GM18519 (cell line): ENCODE measurements around the gene FAM184B.

Experiments used
- ATAC-seq: cut with Tn5 transposase; IDR thresholded peaks from one replicate; pipeline ENCODE4 v1.9.1; 2021; ENCODE audit warnings: mild to moderate bottlenecking, moderate library complexity; ENCODE audit not compliant: unreplicated experiment, low FRiP score

The FAM184B gene

DNA sequence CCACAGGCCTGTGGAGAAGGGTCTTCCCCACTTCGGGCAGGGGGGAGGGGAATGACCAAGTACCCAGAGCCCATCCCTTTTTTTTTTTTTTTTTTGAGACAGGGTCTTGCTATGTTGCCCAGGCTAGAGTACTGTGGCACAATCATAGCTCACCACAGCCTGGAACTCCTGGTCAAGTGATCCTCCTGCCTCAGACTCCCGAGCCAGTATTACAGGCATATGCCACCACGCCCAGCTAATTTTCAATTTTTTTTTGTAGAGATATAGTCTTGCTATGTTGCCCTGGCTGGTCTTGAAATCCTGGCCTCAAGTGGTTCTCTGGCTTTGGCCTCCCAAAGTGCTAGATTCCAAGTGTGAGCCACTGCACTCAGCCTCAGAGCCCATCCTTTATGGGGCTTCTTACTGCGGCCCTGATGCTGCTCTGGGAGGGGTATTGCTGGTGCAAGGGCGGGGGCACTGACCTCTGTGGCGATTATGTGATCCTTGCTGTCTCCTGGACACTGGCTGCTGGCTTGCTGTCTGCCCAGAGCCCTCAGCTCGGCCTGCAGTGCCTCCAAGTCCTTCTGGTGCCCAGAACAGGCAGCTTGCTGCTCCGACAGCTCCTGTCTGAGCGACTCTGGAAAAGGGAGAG, 134.1 kb downstream of the FAM184B start:
- ATAC-seq: no peak

DNA sequence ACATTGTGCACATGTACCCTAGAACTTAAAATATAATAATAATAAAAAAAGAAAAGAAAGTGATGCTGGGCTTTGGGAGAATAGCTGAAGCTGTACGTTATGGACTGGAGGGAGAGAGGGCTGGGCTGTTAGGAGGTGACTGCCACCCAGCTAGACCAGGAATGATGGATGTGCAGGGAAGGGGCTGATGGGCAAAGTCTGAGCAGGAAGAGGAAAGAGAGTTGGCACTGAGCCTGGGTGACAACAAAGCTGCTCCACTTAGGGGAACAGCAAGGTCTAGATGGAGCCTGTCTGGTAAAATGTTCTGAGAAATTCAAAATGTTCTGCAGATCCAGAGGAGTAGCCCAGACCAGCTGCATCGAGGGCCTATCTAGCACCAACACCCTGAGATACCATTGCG, 134.7 kb downstream of the FAM184B start:
- ATAC-seq: no peak

DNA sequence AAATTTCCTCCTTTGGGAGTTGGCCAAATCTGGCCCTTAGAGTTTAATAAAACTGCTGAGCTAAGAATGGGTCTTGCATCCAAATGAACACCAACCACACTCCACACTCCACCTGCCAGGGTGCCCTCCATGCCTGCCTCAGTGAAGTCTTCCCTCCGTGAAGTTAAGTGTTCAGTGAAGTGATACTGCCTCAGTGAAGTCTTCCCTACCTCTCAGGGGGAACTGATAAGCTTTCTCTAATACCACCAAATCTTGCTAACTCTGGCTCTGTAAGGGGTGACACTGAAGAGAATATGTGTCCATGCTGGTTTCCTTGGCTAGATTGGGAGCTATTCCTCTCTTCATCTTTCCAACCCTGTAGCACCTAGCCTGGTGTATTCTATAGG, 139.0 kb downstream of the FAM184B start:
- ATAC-seq: no peak

GRCh38 chr4:17639136-17639535, 142.3 kb downstream of the FAM184B start:
- ATAC-seq: no peak

GRCh38 chr4:17636696-17637622, 144.5 kb downstream of the FAM184B start:
- ATAC-seq: peak; percentile 77

DNA sequence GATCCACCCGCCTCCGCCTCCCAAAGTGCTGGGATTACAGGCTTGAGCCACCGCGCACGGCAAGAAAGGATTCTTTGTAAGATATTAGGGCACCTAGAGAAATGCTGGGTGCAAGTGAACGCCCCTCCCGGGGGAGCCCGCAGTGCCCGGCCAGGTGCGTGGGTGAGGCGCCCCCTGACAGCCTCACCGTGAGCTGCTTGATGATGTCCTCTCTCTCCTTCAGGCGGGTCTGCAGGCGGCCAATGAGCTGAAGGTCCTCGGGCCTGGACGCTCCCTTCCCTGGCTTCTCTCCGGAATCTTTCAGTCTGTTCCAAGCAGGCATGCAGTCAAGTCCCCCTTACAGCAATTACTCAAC, 145.1 kb downstream of the FAM184B start:
- no peak for ATAC-seq

- ATAC-seq: no peak
These were observed 146.4 kb downstream of the FAM184B start for GRCh38 chr4:17635056-17635455.

GRCh38 chr4:17633600-17633999, 147.8 kb downstream of the FAM184B start:
- no peak for ATAC-seq

GRCh38 chr4:17630228-17630627, 151.2 kb downstream of the FAM184B start:
- ATAC-seq: no peak

- no peak for ATAC-seq
These were observed 156.6 kb downstream of the FAM184B start for GRCh38 chr4:17624821-17625220.

DNA sequence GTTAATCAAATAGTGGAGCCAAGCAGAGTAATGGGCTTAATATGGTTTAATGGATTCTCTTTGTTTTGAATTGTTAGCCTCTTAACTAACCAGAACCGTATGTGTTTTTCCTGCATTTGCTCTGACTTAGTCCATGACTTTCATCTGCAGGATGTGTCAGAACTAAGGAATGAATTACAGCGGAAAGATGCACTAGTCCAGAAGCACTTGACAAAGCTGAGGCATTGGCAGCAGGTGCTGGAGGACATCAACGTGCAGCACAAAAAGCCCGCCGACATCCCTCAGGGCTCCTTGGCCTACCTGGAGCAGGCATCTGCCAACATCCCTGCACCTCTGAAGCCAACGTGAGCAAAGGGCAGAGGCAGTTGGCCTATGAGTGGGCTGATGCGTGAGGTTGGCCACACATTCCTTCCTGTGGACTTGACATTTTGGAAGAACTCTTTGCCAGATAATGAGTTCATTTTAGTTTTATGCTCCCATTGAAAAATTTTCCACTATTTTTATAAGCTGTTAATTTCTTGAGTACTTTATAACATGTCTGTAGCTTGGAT, 157.9 kb downstream of the FAM184B start:
- ATAC-seq: no peak

DNA sequence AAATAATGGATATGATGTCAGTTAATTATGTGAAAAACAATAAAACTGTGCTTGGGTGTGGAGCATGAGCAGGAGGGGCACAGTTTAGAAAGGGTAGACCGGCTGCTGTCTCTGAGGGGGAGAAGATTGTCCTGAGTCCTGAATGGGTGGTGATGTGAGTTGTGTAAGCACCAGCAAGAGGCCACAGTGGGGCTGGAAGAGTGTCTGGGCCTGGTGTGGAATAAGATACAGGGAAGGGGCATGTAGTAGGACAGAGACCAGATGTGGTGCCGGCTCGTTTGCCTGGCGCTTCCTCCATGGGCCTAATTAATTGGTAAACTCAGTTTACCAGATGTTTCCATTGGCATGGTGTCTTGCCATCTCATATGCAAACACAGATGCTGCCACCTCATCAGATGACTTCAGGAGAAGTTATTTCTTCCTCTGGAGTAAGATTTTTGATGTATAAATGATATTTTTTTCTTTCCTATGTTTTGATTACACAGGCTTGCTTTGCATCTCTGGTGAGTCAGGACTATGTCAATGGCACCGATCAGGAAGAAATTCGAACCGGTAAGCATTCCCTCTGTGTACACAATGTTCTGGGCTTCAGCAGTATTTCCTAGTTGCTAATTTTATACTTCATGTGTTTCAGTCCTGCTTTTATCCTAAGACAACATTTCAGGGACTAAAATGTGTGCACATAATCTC, 161.9 kb downstream of the FAM184B start:
- no peak for ATAC-seq

DNA sequence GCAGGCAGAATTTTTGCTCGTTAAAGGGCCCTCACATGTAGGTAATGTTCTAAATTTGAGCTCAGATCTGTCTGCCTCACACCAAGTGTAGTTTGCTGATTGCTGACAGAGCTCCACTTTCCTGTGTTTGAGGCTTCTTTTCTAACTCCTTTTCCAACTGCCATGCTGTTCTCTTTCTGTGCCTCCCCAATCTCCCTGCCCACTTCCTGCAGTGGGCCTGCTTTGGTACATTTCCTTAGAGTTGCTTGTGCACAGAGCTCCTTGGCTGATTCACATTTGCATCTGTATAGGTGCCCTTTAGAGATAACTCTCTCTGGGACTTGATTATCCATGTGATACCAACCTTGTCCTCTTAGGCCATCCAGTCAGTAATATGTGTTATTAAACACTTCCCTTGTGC, 162.5 kb downstream of the FAM184B start:
- no peak for ATAC-seq

DNA sequence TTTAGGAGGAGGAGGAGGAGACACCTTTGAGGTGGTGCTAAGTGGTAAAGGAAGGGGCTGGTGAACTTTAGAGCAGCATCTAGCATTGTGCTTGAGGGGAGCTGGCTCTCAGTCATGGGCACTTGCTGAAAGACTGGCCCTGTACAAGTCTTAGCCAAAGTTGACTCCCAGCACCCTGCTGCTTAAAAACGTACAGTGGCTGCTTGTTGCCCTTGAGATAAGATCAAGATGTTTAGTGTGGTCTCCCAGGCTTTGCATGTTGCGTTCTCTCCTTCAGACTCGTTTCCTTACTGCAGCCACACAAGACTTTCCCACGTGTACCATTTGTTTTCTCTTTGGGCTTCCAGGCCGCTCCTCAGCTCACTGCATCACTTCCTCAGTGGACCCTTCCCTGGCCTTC, 165.1 kb downstream of the FAM184B start:
- ATAC-seq: no peak

DNA sequence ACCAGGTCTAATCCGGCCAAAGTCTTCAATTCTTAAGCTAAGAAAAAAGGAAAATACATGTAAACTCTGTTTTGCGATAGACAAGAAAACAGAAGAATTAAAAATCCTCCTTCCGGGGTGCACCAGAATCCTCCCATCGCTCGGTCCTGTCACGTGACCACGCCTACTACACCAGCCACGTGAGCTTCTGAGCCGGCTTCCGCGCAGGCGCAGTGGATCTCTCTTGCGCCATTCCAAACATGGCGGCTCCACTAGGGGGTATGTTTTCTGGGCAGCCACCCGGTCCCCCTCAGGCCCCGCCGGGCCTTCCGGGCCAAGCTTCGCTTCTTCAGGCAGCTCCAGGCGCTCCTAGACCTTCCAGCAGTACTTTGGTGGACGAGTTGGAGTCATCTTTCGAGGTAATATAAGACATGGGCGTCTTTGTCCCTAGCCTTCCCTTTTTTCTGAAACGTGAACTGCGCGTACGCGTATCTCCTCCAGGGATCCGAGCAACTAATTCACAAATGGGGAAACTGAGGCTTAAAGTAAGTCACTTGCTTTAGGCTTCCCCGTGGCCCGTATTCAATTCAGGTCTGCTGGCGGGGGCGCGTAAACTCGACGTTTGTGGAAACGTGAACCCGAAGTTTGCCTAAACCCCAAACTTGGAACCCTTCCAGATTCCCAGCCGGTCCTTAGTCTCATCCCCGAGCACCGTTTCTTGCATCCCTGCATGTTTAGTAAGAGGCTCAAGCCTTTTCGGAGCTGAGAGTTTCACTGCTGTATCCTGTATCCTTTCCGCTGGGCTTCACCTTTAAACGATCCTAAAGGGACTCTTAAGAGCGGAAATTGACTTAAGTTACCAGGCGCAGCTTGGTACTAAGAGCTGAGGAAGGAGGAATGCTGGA, 166.8 kb downstream of the FAM184B start, which contains the start of gene MED28:
TSS of gene MED28 (plus strand) at position 226 of the 884 bp plus-strand sequence. CDS start at position 240, 14 bp downstream.
- peak; percentile 96 for ATAC-seq

GRCh38 chr4:17613761-17614415, 167.5 kb downstream of the FAM184B start:
- peak; percentile 31 for ATAC-seq

DNA sequence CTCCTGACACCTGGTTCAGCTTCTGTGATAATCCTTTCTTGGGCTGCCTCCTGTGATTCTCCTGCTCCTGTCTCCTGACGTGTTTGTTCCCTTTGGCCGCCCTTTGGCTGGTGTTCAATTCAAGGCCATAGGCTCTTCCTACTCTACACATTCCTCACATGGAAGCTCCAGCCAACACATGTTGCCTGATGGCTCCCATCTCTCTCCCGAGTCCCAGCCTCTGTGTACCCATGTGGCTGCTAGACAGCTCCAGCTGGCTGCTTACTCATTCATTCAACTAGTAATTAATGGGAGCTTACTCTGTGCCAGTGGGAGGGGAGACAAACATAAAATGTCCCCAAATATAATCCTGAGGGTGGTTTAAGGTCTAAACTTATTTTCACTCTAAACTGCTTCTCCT, 176.2 kb downstream of the FAM184B start:
- no peak for ATAC-seq

DNA sequence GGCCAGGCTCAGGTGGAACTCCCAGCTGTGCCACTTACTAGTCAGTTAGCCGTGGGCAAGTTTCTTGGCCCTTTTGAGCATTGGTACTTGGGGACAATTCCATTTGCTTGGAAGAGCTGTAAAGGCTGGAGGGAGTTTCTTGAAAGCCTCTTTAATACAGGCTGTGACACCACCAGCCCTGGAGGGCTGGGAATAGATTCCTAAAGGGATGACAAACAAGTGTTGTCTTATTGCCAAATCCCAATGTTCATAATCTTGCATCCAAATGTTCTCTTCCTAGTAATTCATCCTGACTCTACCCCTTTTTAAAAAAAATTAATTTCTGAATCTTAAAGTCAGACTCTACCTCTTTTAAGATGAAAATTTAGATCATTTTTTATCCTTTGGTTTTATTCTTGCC, 181.6 kb downstream of the FAM184B start:
- ATAC-seq: no peak

GRCh38 chr4:17597517-17597916, 183.9 kb downstream of the FAM184B start:
- ATAC-seq: no peak
